Anterior cingulate cortex (tissue), 58 donors: ENCODE results near the gene SP3.

ENCODE experiments used
- DNase-seq, 58 donors: peaks; one replicate each; lab custom pipeline; 2025; lab: John Stamatoyannopoulos, UW

SP3 gene

GRCh38 chr2:173948842-173949241 lies 16.3 kb downstream of the SP3 start:
- DNase-seq, result no peak

GRCh38 chr2:173948198-173948597 lies 17.0 kb downstream of the SP3 start:
- no peak for DNase-seq

GRCh38 chr2:173947131-173947530 lies 18.0 kb downstream of the SP3 start:
- no peak for DNase-seq

GRCh38 chr2:173943738-173944137 lies 21.4 kb downstream of the SP3 start:
- no peak for DNase-seq

GRCh38 chr2:173942861-173943523 lies 22.2 kb downstream of the SP3 start:
- DNase-seq, result no peak

GRCh38 chr2:173941567-173941966 lies 23.6 kb downstream of the SP3 start:
- DNase-seq, result no peak

GRCh38 chr2:173940208-173941020 lies 24.8 kb downstream of the SP3 start:
- no peak for DNase-seq

- DNase-seq, result no peak
Measured at GRCh38 chr2:173938700-173939384, 26.3 kb downstream of the SP3 start.

GRCh38 chr2:173935305-173935704 lies 29.9 kb downstream of the SP3 start:
- no peak for DNase-seq

GRCh38 chr2:173934895-173935294 lies 30.3 kb downstream of the SP3 start:
- no peak for DNase-seq

GRCh38 chr2:173931751-173932150 lies 33.4 kb downstream of the SP3 start:
- no peak for DNase-seq

GRCh38 chr2:173929441-173929840 lies 35.7 kb downstream of the SP3 start:
- no peak for DNase-seq

GRCh38 chr2:173926875-173927274 lies 38.3 kb downstream of the SP3 start:
- DNase-seq, result no peak

GRCh38 chr2:173924285-173924684 lies 40.9 kb downstream of the SP3 start:
- no peak for DNase-seq

GRCh38 chr2:173922760-173923159 lies 42.4 kb downstream of the SP3 start:
- DNase-seq, result no peak

GRCh38 chr2:173922068-173922467 lies 43.1 kb downstream of the SP3 start:
- DNase-seq, result no peak

- no peak for DNase-seq
Measured at GRCh38 chr2:173914055-173914927, 50.9 kb downstream of the SP3 start.

GRCh38 chr2:173909846-173910245 lies 55.3 kb downstream of the SP3 start:
- DNase-seq, result no peak

- DNase-seq, result no peak
Measured at GRCh38 chr2:173906626-173907025, 58.5 kb downstream of the SP3 start.

- no peak for DNase-seq
Measured at GRCh38 chr2:173903601-173904394, 61.4 kb downstream of the SP3 start.
